K562 (cell line): ENCODE results near the gene AGAP1. TPM values are rescaled to one million over a fixed set of nuclear protein-coding genes. Genes with fewer than 3 reads are reported as not detected.
A peak's percentile ranks its signal among the peaks of the same experiment; 100 is the strongest.

Experiments used
- ATAC-seq: fragments of 200-7000 bp; cut with Tn5 transposase; 3 replicates; pipeline ENCODE4 v1.9.1; 2020; ENCODE audit warnings: moderate library complexity
- BruUV-seq: library from RNA; stranded (reverse); fragments of 400-500 nt; replicated peaks from 2 replicates; lab custom pipeline; 2021; lab: Mats Ljungman, UMichigan
- CTCF ChIA-PET: fragments of 300-600 bp; formaldehyde crosslinking; extraction: SDS; loops from one replicate; lab custom pipeline; 2021; ENCODE audit warnings: low intra/inter-chr PET ratio; lab: Yijun Ruan, JAX
- POLR2A ChIA-PET: fragments of 300-600, 350-650 bp; sonication (Branson Sonifier 250); formaldehyde crosslinking; extraction: SDS; loops from one replicate; lab custom pipeline; 2021; ENCODE audit warnings: antibody characterized with exemption, inconsistent platforms; lab: Yijun Ruan, JAX
- DNase-seq, 4 experiments: peaks; one replicate each; pipeline versions ENCODE4 v3.0.0 to v3.0.0-alpha.2; 2011 to 2018; ENCODE audit warnings: low spot score in 3 of 4, mixed read lengths in 3 of 4; ENCODE audit errors: extremely low read depth in 1 of 4
- FAIRE-seq: peaks from 2 replicates; lab custom pipeline; 2011; peaks lifted over from hg19 to GRCh38; lab: Jason Lieb, UNC
- H2AFZ ChIP-seq: 2 replicates; pipeline ENCODE4 v1.6.0; 2011; ENCODE audit warnings: low read depth, low read length, control low read depth, inconsistent platforms
- H3K27ac ChIP-seq: fragments of 200-600 bp; 3 replicates; pipeline ENCODE4 v1.8.0; 2011; ENCODE audit warnings: low read depth, mild to moderate bottlenecking, control low read depth, inconsistent platforms, low read length, moderate library complexity, mixed read lengths; ENCODE audit errors: extremely low read depth
- H3K27me3 ChIP-seq, 2 experiments: fragments of 300-600 bp in 1 of 2; 2 replicates in 1 of 2; 3 replicates in 1 of 2; pipeline versions ENCODE4 v1.6.0 to v1.8.0; 2011; ENCODE audit warnings: inconsistent platforms in 2 of 2, low read length in 2 of 2, mild to moderate bottlenecking in 1 of 2, mixed read lengths in 1 of 2, moderate library complexity in 1 of 2; ENCODE audit not compliant: control insufficient read depth in 2 of 2, insufficient read depth in 2 of 2
- H3K36me3 ChIP-seq: fragments of 300-600 bp; 3 replicates; pipeline ENCODE4 v1.8.0; 2011; ENCODE audit warnings: mild to moderate bottlenecking, low read length, inconsistent platforms; ENCODE audit not compliant: control insufficient read depth, insufficient read depth
- H3K4me1 ChIP-seq, 2 experiments: fragments of 200-600 bp in 1 of 2; replicated peaks in 1 of 2; 2 replicates in 1 of 2; 3 replicates in 1 of 2; pipeline versions ENCODE4 v1.5.1 to v1.8.0; 2011; ENCODE audit warnings: inconsistent platforms in 2 of 2, low read length in 2 of 2, mild to moderate bottlenecking in 1 of 2, mixed read lengths in 1 of 2, moderate library complexity in 1 of 2; ENCODE audit not compliant: control insufficient read depth in 2 of 2, insufficient read depth in 2 of 2
- H3K4me2 ChIP-seq: 2 replicates; pipeline ENCODE4 v1.6.1; 2011; ENCODE audit warnings: low read length, control low read depth, inconsistent platforms, mixed read lengths; ENCODE audit not compliant: insufficient read depth
- H3K4me3 ChIP-seq: fragments of 200-600 bp; sonication (generic), shearing (Covaris generic); 2 replicates; pipeline ENCODE4 v1.5.1; 2016; ENCODE audit warnings: control low read depth, inconsistent platforms
- H3K79me2 ChIP-seq: fragments of 200-600 bp; 3 replicates; pipeline ENCODE4 v1.8.0; 2011; ENCODE audit warnings: low read length, inconsistent platforms; ENCODE audit not compliant: control insufficient read depth, insufficient read depth
- H3K9ac ChIP-seq, 2 experiments: 2 replicates each; pipeline versions ENCODE4 v1.6.0 to v1.6.1; 2011; ENCODE audit warnings: low read depth in 2 of 2, low read length in 2 of 2, control low read depth in 1 of 2, inconsistent platforms in 1 of 2, mild to moderate bottlenecking in 1 of 2, mixed read lengths in 1 of 2; ENCODE audit not compliant: insufficient read depth in 1 of 2
- H3K9me1 ChIP-seq: one replicate; pipeline ENCODE4 v1.6.0; 2011; ENCODE audit warnings: inconsistent platforms, mild to moderate bottlenecking, low read length, moderate library complexity; ENCODE audit not compliant: control insufficient read depth, insufficient read depth
- H3K9me3 ChIP-seq: replicated peaks from 2 replicates; pipeline ENCODE4 v1.5.1; 2011; ENCODE audit warnings: low read depth, low read length, inconsistent platforms; ENCODE audit not compliant: control insufficient read depth, insufficient read depth
- H4K20me1 ChIP-seq: replicated peaks from 2 replicates; pipeline ENCODE4 v1.6.1; 2011; ENCODE audit warnings: low read length, inconsistent platforms, mixed read lengths; ENCODE audit not compliant: control insufficient read depth, insufficient read depth
- CTCF ChIP-seq, 3 experiments: IDR thresholded peaks in 2 of 3; conservative IDR thresholded peaks in 1 of 3; 2 replicates each; pipeline ENCODE4 v1.5.1; 2011 to 2012; ENCODE audit warnings: low read length in 3 of 3, mild to moderate bottlenecking in 3 of 3, control low read depth in 2 of 3, improper control_type of control experiment in 1 of 3, inconsistent platforms in 1 of 3, low read depth in 1 of 3, mixed read lengths in 1 of 3, moderate library complexity in 1 of 3; ENCODE audit not compliant: insufficient read depth in 2 of 3
- RAD21 ChIP-seq, 2 experiments: fragments of 250-450 bp in 1 of 2; fragments of 450-650 bp in 1 of 2; sonication (Bioruptor Pico) in 1 of 2; formaldehyde crosslinking in 1 of 2; IDR thresholded peaks in 1 of 2; conservative IDR thresholded peaks in 1 of 2; 2 replicates each; pipeline versions ENCODE4 v1.4.0 to v1.8.0; 2020 to 2022; ENCODE audit warnings: mild to moderate bottlenecking in 2 of 2, moderate library complexity in 1 of 2
- RBM22 ChIP-seq: fragments of 200-400 bp; formaldehyde crosslinking; IDR thresholded peaks from 2 replicates; pipeline ENCODE4 v1.6.1; 2018; ENCODE audit warnings: low read length, low read depth; ENCODE audit not compliant: poor library complexity, severe bottlenecking
- RFX1 ChIP-seq: fragments of 450-650 bp; IDR thresholded peaks from 2 replicates; pipeline ENCODE4 v1.6.1; 2016; ENCODE audit warnings: mild to moderate bottlenecking, moderate library complexity
- SMC3 ChIP-seq: conservative IDR thresholded peaks from 2 replicates; pipeline ENCODE4 v1.6.1; 2011; ENCODE audit warnings: low read depth, low read length, improper control_type of control experiment; ENCODE audit not compliant: insufficient read depth
- WGBS: fragments of 100-300 bp; shearing (Covaris generic); methylation state at CpG from one replicate; pipeline ENCODE4 v1.1.6; 2016; ENCODE audit warnings: low coverage, mixed read lengths; ENCODE audit not compliant: insufficient coverage; ENCODE audit errors: missing lambda C conversion rate; 5-methylcytosine and 5-hydroxymethylcytosine counted together
- in situ Hi-C: fragments of 300-500 bp; cut with MboI; formaldehyde crosslinking; loops from 4 replicates; pipeline ENCODE4 v1.15.0; 2018; ENCODE audit warnings: inconsistent platforms, mixed read lengths
- intact Hi-C: fragments of 100-400 bp; cut with micrococcal nuclease; formaldehyde crosslinking; loops from 2 replicates; pipeline ENCODE4 v1.14.2; 2022
- polyA plus RNA-seq, 8 experiments: library from polyadenylated mRNA; depleted of rRNA in 4 of 8; stranded (reverse) in 5 of 8; unstranded in 3 of 8; fragments of >200 nt; fragmentation: Nextera tagmentation in 2 of 8; fragmentation: Illumina TruSeq in 1 of 8; extraction: Ambion mirVana in 2 of 8; extraction: Trizol in 1 of 8; gene quantifications; 2 replicates each; pipeline versions ENCODE4 v1.2.1 to v1.2.3, GENCODE V29; 2011 to 2014; ENCODE audit warnings: inconsistent platforms in 1 of 8, missing spikeins in 1 of 8
- total RNA-seq, 7 experiments: library from RNA; depleted of rRNA in 6 of 7; stranded (reverse); fragments of >200 nt in 6 of 7; fragmentation: Illumina TruSeq in 2 of 7; extraction: Trizol in 2 of 7; gene quantifications; 2 replicates each; pipeline versions ENCODE4 v1.2.1 to v1.2.3, GENCODE V29; 2011 to 2021; ENCODE audit warnings: low replicate concordance in 1 of 7

AGAP1 gene
- total and polyA plus RNA-seq, 9 of the 15 experiments (the other 6 are each of a cell fraction or from before 2014, with no cell fraction given): 1.3 to 24.0 (median 10.6) TPM

DNA sequence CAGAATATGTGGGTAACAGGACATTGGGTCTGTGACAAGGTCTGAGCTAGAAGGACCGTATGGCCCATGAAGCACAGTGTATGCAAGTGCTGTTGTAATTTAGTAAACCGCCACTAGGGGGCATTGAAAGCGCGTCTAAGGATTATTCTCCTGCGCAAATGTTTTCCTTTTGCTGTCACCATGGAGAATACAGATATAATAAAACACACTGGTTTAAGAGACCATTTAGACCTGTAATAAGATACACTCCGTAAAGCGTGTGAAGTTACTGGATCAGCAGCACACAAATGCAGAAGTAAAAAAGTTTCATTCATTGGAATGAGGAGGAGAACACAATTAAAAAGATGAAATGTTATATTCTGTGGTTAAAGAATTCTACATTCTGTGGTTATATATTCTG lies 272.4 kb downstream of the AGAP1 start:
- Histone ChIP-seq H3K4me2 (no peak overlapping the region), H2AFZ (no peak overlapping the region), H3K9me3 (no peaks in the 10 kb centered on the region), H3K79me2 (no peaks in the 10 kb centered on the region), H3K4me1 (peaks cover 0 to 2% of the 10 kb centered on the region in 2 experiments; a peak in 1 of 5 replicates), H4K20me1 (no peaks in the 10 kb centered on the region), H3K27me3 (no peaks in the 10 kb centered on the region), H3K4me3 (no peak overlapping the region), H3K9me1 (no peaks in the 10 kb centered on the region), H3K9ac (no peak overlapping the region)
- POLR2A ChIA-PET: interaction anchor here (0.7 kb wide), 1 partner anchor 605 kb away, joined by 3 read pairs; no protein-coding TSS in a partner anchor
- CTCF ChIA-PET: interaction anchor here (0.6 to 1.4 kb wide), 4 partner anchors 402 to 1306 kb away, joined by 3 to 8 read pairs (median 4); partner anchors contain the start of gene GBX2
- intact Hi-C loops: loop anchor here (1.0 kb wide), 1 partner anchor 415 kb away; no protein-coding TSS in a partner anchor
- no TSS peak for BruUV-seq
- peak; percentile 64 to 77 (median 65) for TF ChIP-seq CTCF (IDR thresholded peaks at IDR 0.05 in 2 of 3, conservative IDR thresholded peaks at IDR 0.05 in 1 of 3; ENCODE audit: insufficient read depth in 2 of 3, low read depth in 1 of 3, low read length in 3 of 3)
- TF ChIP-seq RFX1: peak; percentile 20; the same call in 1 of the 2 replicates
- TF ChIP-seq SMC3: peak; percentile 63
- TF ChIP-seq RBM22: no peak
- TF ChIP-seq RAD21 (CRISPR knock-in tag; conservative IDR thresholded peaks at IDR 0.05 in 1 of 2, IDR thresholded peaks at IDR 0.05 in 1 of 2): peak; percentile 28 to 59; a peak in 3 of 4 replicates
- TF ChIP-seq, all 486 proteins: peak for 4
- Histone ChIP-seq H3K36me3 (peaks cover 2% of the 10 kb centered on the region; the same call in 1 of the 3 replicates), H3K27ac (no peak overlapping the region)
- FAIRE-seq (peak; percentile 78), DNase-seq (peak; percentile 46 to 66 (median 60)), ATAC-seq (peak; percentile 99)
- in situ Hi-C loops: no loop called here
- WGBS: 9% methylated on average over 7 of the region's 7 CpGs
